ENCODE data around the gene SLC6A3.

Gene SLC6A3

GRCh38 chr5:1444361-1445189 is 665 bp downstream of the SLC6A3 start:
- TF ChIP-seq FOXP2 (optimal IDR thresholded peaks at IDR 0.05; ENCODE audit: borderline replicate concordance, extremely low read depth, extremely low read length, insufficient read depth) (no peak), POLR2AphosphoS5 (IDR thresholded peaks at IDR 0.05; ENCODE audit: low read depth, low read length) (no peak), REST (IDR thresholded peaks at IDR 0.05; ENCODE audit: insufficient read depth in 1 of 2, low read depth in 2 of 2, low read length in 2 of 2) (no peak), TAF1 (IDR thresholded peaks at IDR 0.05; ENCODE audit: borderline replicate concordance, insufficient read depth, low read length) (no peak)

GRCh38 chr5:1443991-1444360 is 1.3 kb downstream of the SLC6A3 start:
- TF ChIP-seq SIN3A (IDR thresholded peaks at IDR 0.05; ENCODE audit: borderline replicate concordance, insufficient read depth, low read length) = no peak
- no peak for TF ChIP-seq POLR2AphosphoS5 (IDR thresholded peaks at IDR 0.05; ENCODE audit: low read depth, low read length)
- no peak for TF ChIP-seq FOXP2 (optimal IDR thresholded peaks at IDR 0.05; ENCODE audit: borderline replicate concordance, extremely low read depth, extremely low read length, insufficient read depth)

GRCh38 chr5:1443171-1443570 is 2.1 kb downstream of the SLC6A3 start:
- TF ChIP-seq POLR2AphosphoS5 (IDR thresholded peaks at IDR 0.05; ENCODE audit: low read depth, low read length) (no peak), SIN3A (IDR thresholded peaks at IDR 0.05; ENCODE audit: borderline replicate concordance, insufficient read depth, low read length) (no peak), TAF1 (IDR thresholded peaks at IDR 0.05; ENCODE audit: borderline replicate concordance, insufficient read depth, low read length) (no peak), FOXP2 (optimal IDR thresholded peaks at IDR 0.05; ENCODE audit: borderline replicate concordance, extremely low read depth, extremely low read length, insufficient read depth) (no peak), REST (IDR thresholded peaks at IDR 0.05; ENCODE audit: insufficient read depth in 1 of 2, low read depth in 2 of 2, low read length in 2 of 2) (no peak)

- TF ChIP-seq SIN3A (IDR thresholded peaks at IDR 0.05; ENCODE audit: borderline replicate concordance, insufficient read depth, low read length) (no peak), FOXP2 (optimal IDR thresholded peaks at IDR 0.05; ENCODE audit: borderline replicate concordance, extremely low read depth, extremely low read length, insufficient read depth) (no peak), REST (IDR thresholded peaks at IDR 0.05; ENCODE audit: insufficient read depth in 1 of 2, low read depth in 2 of 2, low read length in 2 of 2) (no peak), TAF1 (IDR thresholded peaks at IDR 0.05; ENCODE audit: borderline replicate concordance, insufficient read depth, low read length) (no peak), POLR2AphosphoS5 (IDR thresholded peaks at IDR 0.05; ENCODE audit: low read depth, low read length) (no peak)
These were observed 2.8 kb downstream of the SLC6A3 start for GRCh38 chr5:1442222-1443145.

GRCh38 chr5:1441166-1441865 is 3.9 kb downstream of the SLC6A3 start:
- TF ChIP-seq SIN3A (IDR thresholded peaks at IDR 0.05; ENCODE audit: borderline replicate concordance, insufficient read depth, low read length) = no peak
- no peak for TF ChIP-seq FOXP2 (optimal IDR thresholded peaks at IDR 0.05; ENCODE audit: borderline replicate concordance, extremely low read depth, extremely low read length, insufficient read depth)
- no peak for TF ChIP-seq REST (IDR thresholded peaks at IDR 0.05; ENCODE audit: insufficient read depth in 1 of 2, low read depth in 2 of 2, low read length in 2 of 2)
- no peak for TF ChIP-seq POLR2AphosphoS5 (IDR thresholded peaks at IDR 0.05; ENCODE audit: low read depth, low read length)
- TF ChIP-seq TAF1 (IDR thresholded peaks at IDR 0.05; ENCODE audit: borderline replicate concordance, insufficient read depth, low read length) = no peak
